HCT116 (cell line): ENCODE data around the gene GAMT. TPM values are rescaled to one million over a fixed set of nuclear protein-coding genes. Genes with fewer than 3 reads are reported as not detected.

Source experiments
- ATAC-seq: fragments of 200-7000 bp; cut with Tn5 transposase; 2 replicates; pipeline ENCODE4 v1.9.1; 2020; ENCODE audit warnings: mild to moderate bottlenecking, moderate library complexity
- BruUV-seq: library from RNA; stranded (reverse); fragments of 400-500 nt; replicated peaks from 2 replicates; lab custom pipeline; 2021; lab: Mats Ljungman, UMichigan
- CTCF ChIA-PET: fragments of 300-600 bp; sonication (Branson Sonifier 250); formaldehyde crosslinking; loops from one replicate; lab custom pipeline; 2021; ENCODE audit warnings: antibody characterized with exemption; lab: Charles Lee
- POLR2A ChIA-PET: fragments of 300-600, 350-600 bp; sonication (Branson Sonifier 250); formaldehyde crosslinking; loops from one replicate; lab custom pipeline; 2021; ENCODE audit warnings: antibody characterized with exemption; lab: Charles Lee
- RAD21 ChIA-PET, 2 experiments: fragments of 300-600 bp; sonication (Branson Sonifier 250); formaldehyde crosslinking; loops; one replicate each; lab custom pipeline; 2023; ENCODE audit warnings: low total read pairs in 2 of 2; ENCODE audit not compliant: uncharacterized antibody in 2 of 2, unreplicated experiment in 2 of 2, low non-redundant PET in 1 of 2; lab: Charles Lee
- DNase-seq: peaks from one replicate; pipeline ENCODE4 v3.0.0-alpha.2; 2010; ENCODE audit warnings: low read depth, low spot score
- H2AFZ ChIP-seq: fragments of 200-600 bp; shearing (Covaris generic), sonication (generic); 2 replicates; pipeline ENCODE4 v1.6.1; 2017; ENCODE audit warnings: low read depth, mixed run types, mixed read lengths, antibody characterized with exemption, low read length; ENCODE audit not compliant: poor library complexity, severe bottlenecking
- H3K27ac ChIP-seq: 2 replicates; pipeline ENCODE4 v1.5.1; 2012; ENCODE audit warnings: low read depth, low read length
- H3K27me3 ChIP-seq: fragments of 200-600 bp; sonication (generic); 2 replicates; pipeline ENCODE4 v1.6.1; 2016; ENCODE audit warnings: mixed run types, low read length, mixed read lengths; ENCODE audit not compliant: insufficient read depth
- H3K36me3 ChIP-seq, 2 experiments: fragments of 200-500 bp in 1 of 2; fragments of 200-600 bp in 1 of 2; sonication (Bioruptor generic) in 1 of 2; sonication (generic) in 1 of 2; 2 replicates each; pipeline versions ENCODE4 v1.5.1 to v1.6.1; 2014 to 2016; ENCODE audit warnings: low read length in 2 of 2, inconsistent platforms in 1 of 2, mixed read lengths in 1 of 2, mixed run types in 1 of 2; ENCODE audit not compliant: insufficient read depth in 2 of 2, control insufficient read depth in 1 of 2
- H3K4me1 ChIP-seq, 2 experiments: fragments of 200-600 bp in 1 of 2; sonication (generic) in 1 of 2; 2 replicates each; pipeline versions ENCODE4 v1.5.1 to v1.6.1; 2012 to 2017; ENCODE audit warnings: low read length in 2 of 2, inconsistent platforms in 1 of 2, mild to moderate bottlenecking in 1 of 2, mixed read lengths in 1 of 2, mixed run types in 1 of 2, moderate library complexity in 1 of 2; ENCODE audit not compliant: insufficient read depth in 2 of 2, control insufficient read depth in 1 of 2
- H3K4me2 ChIP-seq: fragments of 200-600 bp; sonication (generic); 2 replicates; pipeline ENCODE4 v1.6.1; 2017; ENCODE audit warnings: mixed run types, low read length, mixed read lengths
- H3K4me3 ChIP-seq, 2 experiments: fragments of 200-600 bp in 1 of 2; sonication (generic) in 1 of 2; replicated peaks in 1 of 2; 2 replicates each; pipeline ENCODE4 v1.5.1; 2011 to 2016; ENCODE audit warnings: low read length in 2 of 2, control low read depth in 1 of 2, low read depth in 1 of 2, mild to moderate bottlenecking in 1 of 2, mixed read lengths in 1 of 2, mixed run types in 1 of 2
- H3K79me2 ChIP-seq: fragments of 200-600 bp; sonication (generic); 2 replicates; pipeline ENCODE4 v1.6.1; 2017; ENCODE audit warnings: mild to moderate bottlenecking, mixed run types, low read length, moderate library complexity, mixed read lengths; ENCODE audit not compliant: insufficient read depth
- H3K9ac ChIP-seq: fragments of 200-600 bp; sonication (generic); 2 replicates; pipeline ENCODE4 v1.6.1; 2016; ENCODE audit warnings: low read length, mixed read lengths
- H3K9me2 ChIP-seq: fragments of 200-600 bp; sonication (generic), shearing (Covaris generic); 2 replicates; pipeline ENCODE4 v1.6.1; 2017; ENCODE audit warnings: mixed run types, mild to moderate bottlenecking, moderate library complexity; ENCODE audit not compliant: insufficient read depth
- H3K9me3 ChIP-seq, 2 experiments: fragments of 200-500 bp in 1 of 2; fragments of 200-600 bp in 1 of 2; sonication (Bioruptor generic) in 1 of 2; sonication (generic) in 1 of 2; 2 replicates each; pipeline ENCODE4 v1.6.1; 2014 to 2017; ENCODE audit warnings: low read length in 2 of 2, mixed read lengths in 2 of 2, inconsistent platforms in 1 of 2, low read depth in 1 of 2, mild to moderate bottlenecking in 1 of 2, mixed run types in 1 of 2, moderate library complexity in 1 of 2; ENCODE audit not compliant: control insufficient read depth in 1 of 2, insufficient read depth in 1 of 2
- H4K20me1 ChIP-seq: fragments of 200-600 bp; sonication (generic), shearing (Covaris generic); 2 replicates; pipeline ENCODE4 v1.6.1; 2017; ENCODE audit warnings: mixed run types, mild to moderate bottlenecking, moderate library complexity; ENCODE audit not compliant: insufficient read depth
- CBX3 ChIP-seq: IDR thresholded peaks from 2 replicates; pipeline ENCODE4 v1.6.1; 2012; ENCODE audit warnings: low read depth
- CEBPB ChIP-seq: IDR thresholded peaks from 2 replicates; pipeline ENCODE4 v1.6.1; 2012; ENCODE audit warnings: low read depth
- EGR1 ChIP-seq: IDR thresholded peaks from 2 replicates; pipeline ENCODE4 v1.6.1; 2012; ENCODE audit warnings: low read depth
- EZH2phosphoT487 ChIP-seq: fragments of 200-600 bp; IDR thresholded peaks from 2 replicates; pipeline ENCODE4 v1.6.1; 2018; ENCODE audit warnings: antibody characterized with exemption, borderline replicate concordance
- FOSL1 ChIP-seq: IDR thresholded peaks from 2 replicates; pipeline ENCODE4 v1.6.1; 2012; ENCODE audit warnings: low read depth
- JUND ChIP-seq: IDR thresholded peaks from 2 replicates; pipeline ENCODE4 v1.6.1; 2012
- POLR2A ChIP-seq: IDR thresholded peaks from 2 replicates; pipeline ENCODE4 v1.7.0; 2011; ENCODE audit warnings: borderline replicate concordance; ENCODE audit not compliant: insufficient read depth, insufficient read length; ENCODE audit errors: extremely low read depth
- POLR2AphosphoS5 ChIP-seq: IDR thresholded peaks from 2 replicates; pipeline ENCODE4 v1.6.1; 2011; ENCODE audit warnings: mild to moderate bottlenecking, low read depth, low read length, moderate library complexity
- RAD21 ChIP-seq: IDR thresholded peaks from 2 replicates; pipeline ENCODE4 v1.6.1; 2012; ENCODE audit warnings: low read depth, mild to moderate bottlenecking
- SP1 ChIP-seq: IDR thresholded peaks from 2 replicates; pipeline ENCODE4 v1.6.1; 2012; ENCODE audit warnings: low read depth
- TCF7L2 ChIP-seq: IDR thresholded peaks from 2 replicates; pipeline ENCODE4 v1.7.0; 2011; ENCODE audit warnings: borderline replicate concordance, inconsistent platforms; ENCODE audit not compliant: insufficient read depth, insufficient read length; ENCODE audit errors: extremely low read depth
- YY1 ChIP-seq: IDR thresholded peaks from 2 replicates; pipeline ENCODE4 v1.6.1; 2011; ENCODE audit warnings: low read length, low read depth, moderate library complexity, mild to moderate bottlenecking; ENCODE audit not compliant: insufficient replicate concordance; ENCODE audit errors: extremely low read depth
- ZFX ChIP-seq: fragments of 450-650 bp; IDR thresholded peaks from 2 replicates; pipeline ENCODE4 v1.6.1; 2017
- ZNF274 ChIP-seq: fragments of 200-500 bp; sonication (Bioruptor generic); IDR thresholded peaks from 2 replicates; pipeline ENCODE4 v1.6.1; 2014; ENCODE audit warnings: mild to moderate bottlenecking, low read depth, low read length, inconsistent platforms
- intact Hi-C: fragments of 100-400 bp; cut with micrococcal nuclease; formaldehyde crosslinking; loops from 2 replicates; pipeline ENCODE4 v1.10.0; 2022
- total RNA-seq: library from RNA; stranded (reverse); gene quantifications from one replicate; pipeline ENCODE4 v1.2.1, GENCODE V29; 2021; ENCODE audit not compliant: unreplicated experiment
- TF ChIP-seq, protein P1 (sequence below): IDR thresholded peaks from 2 replicates; pipeline ENCODE4 v1.6.1; 2012; ENCODE audit warnings: low read depth
- TF ChIP-seq, protein P2 (sequence below): IDR thresholded peaks from 2 replicates; pipeline ENCODE4 v1.6.1; 2012
- TF ChIP-seq, protein P3 (sequence below): IDR thresholded peaks from 2 replicates; pipeline ENCODE4 v1.6.1; 2012
- TF ChIP-seq, protein P4 (sequence below), 3 experiments: fragments of 200-600 bp in 1 of 3; sonication (generic) in 1 of 3; IDR thresholded peaks in 2 of 3; conservative IDR thresholded peaks in 1 of 3; 2 replicates each; pipeline ENCODE4 v1.5.1; 2012 to 2017; ENCODE audit warnings: low read depth in 2 of 3, low read length in 2 of 3, antibody characterized with exemption in 1 of 3, borderline replicate concordance in 1 of 3, control low read depth in 1 of 3, mild to moderate bottlenecking in 1 of 3, mixed read lengths in 1 of 3, mixed run types in 1 of 3, moderate library complexity in 1 of 3; ENCODE audit not compliant: insufficient read depth in 1 of 3

GAMT gene
- total RNA-seq, 1 experiment from 2014 or later, result 102 TPM

DNA sequence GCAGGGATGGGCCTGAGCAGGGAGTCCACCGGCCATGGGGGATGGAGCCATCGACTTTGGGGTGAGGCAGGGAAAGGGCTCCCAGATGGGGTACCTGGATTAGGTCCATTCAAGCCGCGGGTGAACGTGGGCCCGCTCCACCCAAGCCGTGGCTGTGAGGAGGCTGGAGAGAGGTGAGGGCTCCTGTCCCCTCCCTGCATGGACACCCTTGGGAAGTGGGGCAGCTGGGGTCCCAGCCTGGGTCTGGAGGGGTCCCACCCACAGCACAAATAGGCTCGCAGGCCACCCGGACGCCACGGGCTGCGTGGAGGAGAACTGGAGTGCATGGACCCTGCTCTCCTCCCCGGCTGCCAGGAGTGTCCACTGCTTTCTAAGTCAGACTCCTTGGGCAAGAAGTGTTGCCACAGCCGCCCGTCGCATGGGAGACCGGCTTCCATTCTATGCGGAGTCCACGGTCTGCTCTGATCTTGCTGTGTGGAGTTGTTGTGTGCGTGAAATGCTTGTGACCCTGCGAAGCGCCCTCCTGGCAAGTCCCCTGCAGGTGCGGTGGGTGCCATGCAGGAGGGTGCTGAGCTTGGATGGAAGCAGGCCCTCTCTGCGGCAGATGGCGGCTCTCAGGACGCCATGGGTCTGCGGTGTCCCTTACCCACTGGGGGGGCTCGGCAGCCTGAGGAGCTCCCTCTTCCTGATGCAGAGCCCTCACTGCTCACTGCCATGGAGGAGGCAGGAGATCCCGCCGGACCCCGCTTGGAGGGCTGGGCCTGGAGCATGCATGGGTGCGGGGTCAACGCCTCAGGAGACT is 8.1 kb upstream of the GAMT start:
- H3K4me2 ChIP-seq, result peak overlapping the region; percentile 78
- ATAC-seq (no peak), DNase-seq (no peak)
- TF ChIP-seq CEBPB (no peak), RAD21 (no peak), SP1 (no peak), POLR2A (no peak), YY1 (no peak), EZH2phosphoT487 (no peak), FOSL1 (no peak), TCF7L2 (no peak), ZNF274 (no peak), ZFX (no peak), EGR1 (no peak), POLR2AphosphoS5 (no peak), CBX3 (no peak), JUND (no peak)
- TF ChIP-seq, protein P1, sequence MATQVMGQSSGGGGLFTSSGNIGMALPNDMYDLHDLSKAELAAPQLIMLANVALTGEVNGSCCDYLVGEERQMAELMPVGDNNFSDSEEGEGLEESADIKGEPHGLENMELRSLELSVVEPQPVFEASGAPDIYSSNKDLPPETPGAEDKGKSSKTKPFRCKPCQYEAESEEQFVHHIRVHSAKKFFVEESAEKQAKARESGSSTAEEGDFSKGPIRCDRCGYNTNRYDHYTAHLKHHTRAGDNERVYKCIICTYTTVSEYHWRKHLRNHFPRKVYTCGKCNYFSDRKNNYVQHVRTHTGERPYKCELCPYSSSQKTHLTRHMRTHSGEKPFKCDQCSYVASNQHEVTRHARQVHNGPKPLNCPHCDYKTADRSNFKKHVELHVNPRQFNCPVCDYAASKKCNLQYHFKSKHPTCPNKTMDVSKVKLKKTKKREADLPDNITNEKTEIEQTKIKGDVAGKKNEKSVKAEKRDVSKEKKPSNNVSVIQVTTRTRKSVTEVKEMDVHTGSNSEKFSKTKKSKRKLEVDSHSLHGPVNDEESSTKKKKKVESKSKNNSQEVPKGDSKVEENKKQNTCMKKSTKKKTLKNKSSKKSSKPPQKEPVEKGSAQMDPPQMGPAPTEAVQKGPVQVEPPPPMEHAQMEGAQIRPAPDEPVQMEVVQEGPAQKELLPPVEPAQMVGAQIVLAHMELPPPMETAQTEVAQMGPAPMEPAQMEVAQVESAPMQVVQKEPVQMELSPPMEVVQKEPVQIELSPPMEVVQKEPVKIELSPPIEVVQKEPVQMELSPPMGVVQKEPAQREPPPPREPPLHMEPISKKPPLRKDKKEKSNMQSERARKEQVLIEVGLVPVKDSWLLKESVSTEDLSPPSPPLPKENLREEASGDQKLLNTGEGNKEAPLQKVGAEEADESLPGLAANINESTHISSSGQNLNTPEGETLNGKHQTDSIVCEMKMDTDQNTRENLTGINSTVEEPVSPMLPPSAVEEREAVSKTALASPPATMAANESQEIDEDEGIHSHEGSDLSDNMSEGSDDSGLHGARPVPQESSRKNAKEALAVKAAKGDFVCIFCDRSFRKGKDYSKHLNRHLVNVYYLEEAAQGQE, result no peak
- TF ChIP-seq, protein P2, sequence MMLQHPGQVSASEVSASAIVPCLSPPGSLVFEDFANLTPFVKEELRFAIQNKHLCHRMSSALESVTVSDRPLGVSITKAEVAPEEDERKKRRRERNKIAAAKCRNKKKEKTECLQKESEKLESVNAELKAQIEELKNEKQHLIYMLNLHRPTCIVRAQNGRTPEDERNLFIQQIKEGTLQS, result no peak
- TF ChIP-seq, protein P3, sequence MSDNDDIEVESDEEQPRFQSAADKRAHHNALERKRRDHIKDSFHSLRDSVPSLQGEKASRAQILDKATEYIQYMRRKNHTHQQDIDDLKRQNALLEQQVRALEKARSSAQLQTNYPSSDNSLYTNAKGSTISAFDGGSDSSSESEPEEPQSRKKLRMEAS, result no peak
- TF ChIP-seq, protein P4, sequence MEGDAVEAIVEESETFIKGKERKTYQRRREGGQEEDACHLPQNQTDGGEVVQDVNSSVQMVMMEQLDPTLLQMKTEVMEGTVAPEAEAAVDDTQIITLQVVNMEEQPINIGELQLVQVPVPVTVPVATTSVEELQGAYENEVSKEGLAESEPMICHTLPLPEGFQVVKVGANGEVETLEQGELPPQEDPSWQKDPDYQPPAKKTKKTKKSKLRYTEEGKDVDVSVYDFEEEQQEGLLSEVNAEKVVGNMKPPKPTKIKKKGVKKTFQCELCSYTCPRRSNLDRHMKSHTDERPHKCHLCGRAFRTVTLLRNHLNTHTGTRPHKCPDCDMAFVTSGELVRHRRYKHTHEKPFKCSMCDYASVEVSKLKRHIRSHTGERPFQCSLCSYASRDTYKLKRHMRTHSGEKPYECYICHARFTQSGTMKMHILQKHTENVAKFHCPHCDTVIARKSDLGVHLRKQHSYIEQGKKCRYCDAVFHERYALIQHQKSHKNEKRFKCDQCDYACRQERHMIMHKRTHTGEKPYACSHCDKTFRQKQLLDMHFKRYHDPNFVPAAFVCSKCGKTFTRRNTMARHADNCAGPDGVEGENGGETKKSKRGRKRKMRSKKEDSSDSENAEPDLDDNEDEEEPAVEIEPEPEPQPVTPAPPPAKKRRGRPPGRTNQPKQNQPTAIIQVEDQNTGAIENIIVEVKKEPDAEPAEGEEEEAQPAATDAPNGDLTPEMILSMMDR (IDR thresholded peaks at IDR 0.05 in 2 of 3, conservative IDR thresholded peaks at IDR 0.05 in 1 of 3; ENCODE audit: borderline replicate concordance in 1 of 3, insufficient read depth in 1 of 3, low read depth in 2 of 3, low read length in 2 of 3), result no peak
- no peaks in the 10 kb centered on the region for H3K9me3 ChIP-seq
- peaks cover 33% of the 10 kb centered on the region; the same call in 1 of the 2 replicates for H4K20me1 ChIP-seq
- H3K36me3 ChIP-seq, result peaks cover 2 to 46% of the 10 kb centered on the region in 2 experiments; a peak in 2 of 4 replicates
- H3K9me2 ChIP-seq, result no peaks in the 10 kb centered on the region
- no peak overlapping the region for H2AFZ ChIP-seq
- ChIA-PET RAD21 (no interaction called here), CTCF (no interaction called here), POLR2A (interaction anchor here (1.3 kb wide), 1 partner anchor 141 kb away, joined by 4 read pairs; the partner anchor contains the start of gene CIRBP)
- peak overlapping the region; percentile 59 to 68 for H3K4me3 ChIP-seq
- peaks cover 21 to 59% of the 10 kb centered on the region in 2 experiments for H3K4me1 ChIP-seq
- H3K79me2 ChIP-seq, result peaks cover 67% of the 10 kb centered on the region
- H3K27ac ChIP-seq, result peak overlapping the region; percentile 98
- intact Hi-C loops, result loop anchor here (10.0 kb wide), 1 partner anchor 135 kb away; the partner anchor contains the start of gene FAM174C
- no TSS peak for BruUV-seq
- no peaks in the 10 kb centered on the region for H3K27me3 ChIP-seq
- peak overlapping the region; percentile 99 for H3K9ac ChIP-seq
